Coronary artery (tissue), 2 donors: Measurements from ENCODE around the gene RAB11A.

Source experiments
- DNase-seq: peaks from one replicate; pipeline ENCODE4 v3.0.0-alpha.2; 2017; ENCODE audit warnings: low spot score
- H3K27ac ChIP-seq, 2 donors: fragments of 200-600 bp; sonication (generic); one replicate each; pipeline ENCODE4 v1.5.1; 2016 to 2019
- H3K4me3 ChIP-seq: fragments of 200-600 bp; sonication (generic); 2 replicates; pipeline ENCODE4 v1.5.1; 2016; ENCODE audit warnings: mild to moderate bottlenecking, moderate library complexity
- TF ChIP-seq, protein P1 (sequence below): fragments of 200-600 bp; sonication (generic); IDR thresholded peaks from one replicate; pipeline ENCODE4 v1.5.1; 2019; ENCODE audit warnings: antibody characterized with exemption

RAB11A gene

DNA sequence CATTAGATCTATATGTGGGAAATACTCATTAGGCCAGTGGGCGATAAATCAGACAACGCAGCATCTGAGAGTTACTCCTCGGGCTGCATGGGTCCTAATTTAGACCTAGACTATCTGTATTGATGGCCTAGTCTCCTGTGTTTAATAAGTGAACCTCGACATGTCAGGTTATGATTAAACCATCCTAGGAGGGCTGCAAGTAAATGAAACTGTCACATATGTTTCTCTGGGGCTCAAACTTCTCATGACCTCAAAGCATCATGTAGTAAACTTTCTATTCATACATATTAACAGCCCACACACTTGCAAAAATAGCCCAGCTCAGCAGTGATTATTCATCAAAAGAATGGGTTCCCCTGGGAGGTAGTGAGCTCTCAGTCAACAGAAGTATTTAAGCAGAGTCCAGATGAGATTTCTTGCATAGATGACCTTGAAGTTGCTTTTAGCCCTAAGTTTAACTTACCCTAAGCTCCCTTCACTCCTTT is 51.6 kb downstream of the RAB11A start:
- Histone ChIP-seq H3K27ac (no peak overlapping the region), H3K4me3 (no peak overlapping the region)
- no peak for DNase-seq
- TF ChIP-seq, protein P1, sequence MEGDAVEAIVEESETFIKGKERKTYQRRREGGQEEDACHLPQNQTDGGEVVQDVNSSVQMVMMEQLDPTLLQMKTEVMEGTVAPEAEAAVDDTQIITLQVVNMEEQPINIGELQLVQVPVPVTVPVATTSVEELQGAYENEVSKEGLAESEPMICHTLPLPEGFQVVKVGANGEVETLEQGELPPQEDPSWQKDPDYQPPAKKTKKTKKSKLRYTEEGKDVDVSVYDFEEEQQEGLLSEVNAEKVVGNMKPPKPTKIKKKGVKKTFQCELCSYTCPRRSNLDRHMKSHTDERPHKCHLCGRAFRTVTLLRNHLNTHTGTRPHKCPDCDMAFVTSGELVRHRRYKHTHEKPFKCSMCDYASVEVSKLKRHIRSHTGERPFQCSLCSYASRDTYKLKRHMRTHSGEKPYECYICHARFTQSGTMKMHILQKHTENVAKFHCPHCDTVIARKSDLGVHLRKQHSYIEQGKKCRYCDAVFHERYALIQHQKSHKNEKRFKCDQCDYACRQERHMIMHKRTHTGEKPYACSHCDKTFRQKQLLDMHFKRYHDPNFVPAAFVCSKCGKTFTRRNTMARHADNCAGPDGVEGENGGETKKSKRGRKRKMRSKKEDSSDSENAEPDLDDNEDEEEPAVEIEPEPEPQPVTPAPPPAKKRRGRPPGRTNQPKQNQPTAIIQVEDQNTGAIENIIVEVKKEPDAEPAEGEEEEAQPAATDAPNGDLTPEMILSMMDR: no peak

DNA sequence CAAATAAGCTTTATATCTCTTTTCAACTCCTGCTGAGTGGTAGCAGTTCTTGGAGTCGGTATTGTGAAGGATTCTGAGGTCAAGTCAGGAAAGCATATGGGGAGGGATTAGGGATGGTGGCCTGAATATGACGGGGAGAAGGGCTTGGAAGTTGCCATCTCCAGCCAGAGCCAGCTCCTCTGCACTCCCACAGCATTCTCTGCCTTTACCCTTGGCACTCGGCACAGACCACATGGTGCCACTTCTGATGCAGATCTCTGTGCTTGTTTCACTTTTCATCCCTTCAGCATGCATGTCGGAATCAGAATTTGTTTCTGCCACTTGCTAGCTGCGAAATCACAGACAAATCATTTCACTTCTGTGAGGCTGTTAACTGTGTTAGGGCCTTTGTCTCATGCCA is 52.5 kb downstream of the RAB11A start:
- Histone ChIP-seq H3K4me3 (no peak overlapping the region), H3K27ac (no peak overlapping the region)
- no peak for DNase-seq
- TF ChIP-seq, protein P1: no peak

DNA sequence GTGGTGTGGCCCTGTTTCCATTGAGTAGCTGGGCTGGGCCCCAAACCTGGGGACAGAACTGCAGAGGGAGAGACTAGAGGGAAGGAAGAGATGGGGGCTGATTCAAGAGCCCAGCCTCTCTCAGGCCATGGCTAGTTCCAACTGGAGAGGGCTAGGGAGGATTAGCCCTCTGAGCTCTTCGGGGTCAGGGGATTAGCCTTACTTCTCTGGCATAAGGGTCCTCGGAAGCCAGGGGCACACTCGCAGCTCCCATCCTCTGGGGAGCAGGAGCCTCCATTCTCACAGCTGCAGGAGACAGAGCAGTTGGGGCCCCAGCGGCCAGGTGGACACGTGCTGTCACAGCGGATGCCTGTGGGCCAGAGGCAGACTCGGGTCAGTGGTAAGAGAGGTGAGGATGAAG is 53.3 kb downstream of the RAB11A start:
- H3K4me3 ChIP-seq: no peak overlapping the region
- no peak overlapping the region for H3K27ac ChIP-seq
- TF ChIP-seq, protein P1: no peak
- no peak for DNase-seq

DNA sequence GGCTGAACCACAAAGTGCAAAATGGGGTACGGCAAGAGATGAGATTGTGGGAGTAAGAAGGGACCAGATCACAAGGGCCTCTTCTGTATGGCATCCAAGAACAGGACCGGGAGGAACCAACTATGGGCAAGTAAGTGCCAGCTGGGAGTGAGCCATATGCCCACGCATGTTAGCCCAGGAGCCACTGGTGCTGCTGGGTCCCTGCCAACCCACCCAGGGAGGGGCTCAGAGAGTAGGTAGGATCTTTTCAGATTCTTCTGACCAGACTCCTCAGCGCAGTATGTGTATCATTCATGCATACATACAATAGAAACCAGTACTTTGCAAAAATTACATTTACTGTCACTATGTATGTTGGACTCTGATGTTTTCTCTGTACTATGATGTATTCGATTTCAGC is 54.0 kb downstream of the RAB11A start:
- TF ChIP-seq, protein P1: no peak
- no peak for DNase-seq
- Histone ChIP-seq H3K4me3 (no peak overlapping the region), H3K27ac (no peak overlapping the region)

DNA sequence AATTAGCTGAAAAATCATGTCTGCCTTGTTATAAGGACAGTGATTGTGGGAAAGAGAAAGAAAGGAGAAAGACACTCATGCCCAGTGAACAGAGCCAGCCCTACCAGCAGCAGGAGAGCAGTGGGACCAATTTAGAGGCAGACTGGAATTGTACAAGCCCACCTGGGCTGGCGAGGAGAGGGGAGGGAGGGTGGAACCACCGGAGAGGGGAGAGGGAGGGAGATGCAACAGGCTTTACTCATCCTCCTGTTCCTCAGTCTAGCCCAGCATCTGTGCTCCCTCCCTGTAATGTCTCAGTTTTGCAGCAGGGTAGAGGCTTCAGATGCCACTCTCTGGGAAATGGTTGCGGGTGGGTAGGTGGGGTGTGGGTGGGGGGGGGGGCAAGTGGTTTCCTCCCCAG is 54.7 kb downstream of the RAB11A start:
- H3K27ac ChIP-seq: no peak overlapping the region
- TF ChIP-seq, protein P1: no peak
- no peak overlapping the region for H3K4me3 ChIP-seq
- DNase-seq: no peak

DNA sequence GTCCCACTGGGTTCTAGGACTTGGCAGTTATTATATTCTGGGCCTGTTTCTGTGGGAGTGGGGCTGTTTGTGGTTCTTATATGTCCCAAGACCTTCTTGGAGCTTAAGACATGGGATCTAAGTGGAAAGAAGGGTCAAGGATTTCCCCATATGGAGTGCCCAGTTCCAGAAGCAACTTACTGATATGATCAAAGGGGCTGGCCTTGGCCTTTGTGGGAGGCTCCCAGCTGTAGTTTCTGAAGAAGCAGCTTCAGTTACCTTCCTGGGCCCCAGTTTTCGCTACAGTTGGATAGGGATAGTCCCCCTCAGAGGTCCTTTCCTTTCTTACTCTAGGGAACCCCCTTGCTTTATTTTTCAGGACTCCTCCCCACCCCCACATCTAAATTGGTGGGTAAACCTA is 56.0 kb downstream of the RAB11A start:
- no peak overlapping the region for H3K4me3 ChIP-seq
- DNase-seq: no peak
- H3K27ac ChIP-seq: no peak overlapping the region
- TF ChIP-seq, protein P1: no peak

DNA sequence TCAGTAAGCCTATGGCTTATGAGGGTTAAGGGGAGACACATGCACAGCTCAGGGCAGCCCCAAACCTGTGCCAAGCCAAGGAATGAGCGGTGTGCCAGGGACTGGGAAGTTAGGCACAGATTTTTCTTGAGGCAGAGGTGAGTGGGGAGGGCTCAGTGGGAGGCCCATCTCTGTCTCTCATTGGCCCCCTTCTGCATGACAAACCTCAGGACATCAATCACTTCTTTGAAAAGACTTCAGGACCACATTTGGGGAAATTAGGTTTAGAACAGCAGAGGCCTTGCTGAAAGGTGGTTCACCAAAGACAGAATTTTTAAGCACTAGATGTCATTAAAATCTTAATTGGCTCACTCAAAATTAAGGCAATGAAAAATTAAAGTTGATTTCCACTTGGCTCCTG is 57.2 kb downstream of the RAB11A start:
- TF ChIP-seq, protein P1: no peak
- H3K27ac ChIP-seq: no peak overlapping the region
- DNase-seq: no peak
- no peak overlapping the region for H3K4me3 ChIP-seq
